A549 (cell line): ENCODE data around the gene PTPRE. TPM values are rescaled to one million over a fixed set of nuclear protein-coding genes. Genes with fewer than 3 reads are reported as not detected.
A peak's percentile ranks its signal among the peaks of the same experiment; 100 is the strongest.

ENCODE experiments used
- ATAC-seq, 2 experiments: fragments of 200-7000 bp in 1 of 2; fragments of >200 bp in 1 of 2; cut with Nextera tagmentation in 1 of 2; cut with Tn5 transposase in 1 of 2; 3 replicates each; pipeline versions ENCODE4 v1.8.0 to v1.9.1; 2018 to 2020; ENCODE audit warnings: mild to moderate bottlenecking in 1 of 2, moderate library complexity in 1 of 2
- CTCF ChIA-PET: fragments of 300-600 bp; sonication (Branson Sonifier 250); formaldehyde crosslinking; extraction: SDS; loops from one replicate; lab custom pipeline; 2021; ENCODE audit warnings: antibody characterized with exemption, inconsistent platforms; lab: Yijun Ruan, JAX
- POLR2A ChIA-PET: fragments of 350-600 bp; formaldehyde crosslinking; extraction: SDS; loops from one replicate; lab custom pipeline; 2021; ENCODE audit warnings: antibody characterized with exemption, inconsistent platforms; lab: Yijun Ruan, JAX
- DNase-seq, 2 experiments: peaks; one replicate each; pipeline versions ENCODE4 v3.0.0 to v3.0.0-alpha.2; 2011 to 2016; ENCODE audit warnings: low read depth in 1 of 2, low spot score in 1 of 2
- FAIRE-seq: peaks from 2 replicates; lab custom pipeline; 2011; peaks lifted over from hg19 to GRCh38; lab: Jason Lieb, UNC
- H3K27ac ChIP-seq, 2 experiments: fragments of >200 bp; sonication (Bioruptor Twin); formaldehyde crosslinking; 3 replicates each; pipeline ENCODE4 v1.5.1; 2016 to 2017
- H3K4me1 ChIP-seq: fragments of >200 bp; sonication (Bioruptor Twin); formaldehyde crosslinking; 3 replicates; pipeline ENCODE4 v1.6.1; 2016
- H3K4me2 ChIP-seq: fragments of >200 bp; sonication (Bioruptor Twin); formaldehyde crosslinking; 3 replicates; pipeline ENCODE4 v1.6.1; 2016
- H3K4me3 ChIP-seq: fragments of >200 bp; sonication (Bioruptor Twin); formaldehyde crosslinking; 3 replicates; pipeline ENCODE4 v1.5.1; 2016
- H3K9me3 ChIP-seq: fragments of >200 bp; sonication (Bioruptor Twin); formaldehyde crosslinking; 3 replicates; pipeline ENCODE4 v1.6.1; 2016
- CEBPB ChIP-seq, 2 experiments: fragments of >200 bp in 1 of 2; sonication (Bioruptor Twin) in 1 of 2; formaldehyde crosslinking in 1 of 2; IDR thresholded peaks; 2 replicates each; pipeline ENCODE4 v1.6.1; 2012 to 2016
- CHD4 ChIP-seq: fragments of 200-600 bp; sonication (generic); IDR thresholded peaks from 2 replicates; pipeline ENCODE4 v1.6.1; 2016; ENCODE audit warnings: antibody characterized with exemption, mild to moderate bottlenecking, borderline replicate concordance
- CTCF ChIP-seq: fragments of >200 bp; sonication (Bioruptor Twin); formaldehyde crosslinking; IDR thresholded peaks from 3 replicates; pipeline ENCODE4 v1.5.1; 2016
- EHF ChIP-seq: fragments of 250-450 bp; sonication (Bioruptor Pico); IDR thresholded peaks from 2 replicates; pipeline ENCODE4 v1.5.0; 2020; ENCODE audit warnings: mild to moderate bottlenecking
- ESRRA ChIP-seq: fragments of 150-350 bp; IDR thresholded peaks from 2 replicates; pipeline ENCODE4 v1.6.1; 2014; ENCODE audit warnings: mild to moderate bottlenecking, low read length, borderline replicate concordance
- FOSL2 ChIP-seq, 2 experiments: fragments of 450-650 bp in 1 of 2; fragments of >200 bp in 1 of 2; sonication (Bioruptor Twin) in 1 of 2; formaldehyde crosslinking; IDR thresholded peaks; 2 replicates each; pipeline versions ENCODE4 v1.5.0 to v1.6.1; 2016 to 2020; ENCODE audit warnings: mild to moderate bottlenecking in 1 of 2, moderate library complexity in 1 of 2
- FOXS1 ChIP-seq: fragments of 250-450 bp; sonication (Bioruptor Pico); IDR thresholded peaks from 2 replicates; pipeline ENCODE4 v1.5.0; 2020; ENCODE audit warnings: mild to moderate bottlenecking, moderate library complexity
- HES2 ChIP-seq: fragments of >200 bp; sonication (Bioruptor Twin); formaldehyde crosslinking; IDR thresholded peaks from 2 replicates; pipeline ENCODE4 v1.6.1; 2016
- JUNB ChIP-seq: fragments of >200 bp; sonication (Bioruptor Twin); formaldehyde crosslinking; IDR thresholded peaks from 2 replicates; pipeline ENCODE4 v1.6.1; 2016
- KDM1A ChIP-seq: fragments of 200-600 bp; sonication (generic); IDR thresholded peaks from 2 replicates; pipeline ENCODE4 v1.6.1; 2016; ENCODE audit warnings: low read depth, mild to moderate bottlenecking
- MAZ ChIP-seq: fragments of 150-350 bp; IDR thresholded peaks from 2 replicates; pipeline ENCODE4 v1.6.1; 2014; ENCODE audit warnings: antibody characterized with exemption, low read depth, low read length, borderline replicate concordance
- NFE2L2 ChIP-seq: fragments of 150-350 bp; conservative IDR thresholded peaks from 2 replicates; pipeline ENCODE4 v1.6.1; 2014; ENCODE audit warnings: low read length
- NPAS2 ChIP-seq: fragments of 250-450 bp; sonication (Bioruptor Pico); IDR thresholded peaks from 2 replicates; pipeline ENCODE4 v1.8.0; 2022; ENCODE audit warnings: mild to moderate bottlenecking, moderate library complexity, borderline replicate concordance
- NR3C1 ChIP-seq: fragments of >200 bp; sonication (Bioruptor Twin); formaldehyde crosslinking; IDR thresholded peaks from 3 replicates; pipeline ENCODE4 v1.6.1; 2017
- PHF8 ChIP-seq: fragments of 200-600 bp; sonication (generic); IDR thresholded peaks from 2 replicates; pipeline ENCODE4 v1.6.1; 2016; ENCODE audit warnings: low read depth, mild to moderate bottlenecking, antibody characterized with exemption, moderate library complexity, borderline replicate concordance
- POLR2A ChIP-seq: IDR thresholded peaks from 2 replicates; pipeline ENCODE4 v1.6.1; 2012; ENCODE audit warnings: mild to moderate bottlenecking, low read length
- RAD21 ChIP-seq, 2 experiments: fragments of >200 bp in 1 of 2; sonication (Bioruptor Twin) in 1 of 2; formaldehyde crosslinking in 1 of 2; IDR thresholded peaks in 1 of 2; conservative IDR thresholded peaks in 1 of 2; 2 replicates in 1 of 2; 3 replicates in 1 of 2; pipeline ENCODE4 v1.6.1; 2012 to 2018; ENCODE audit warnings: inconsistent platforms in 1 of 2
- RARB ChIP-seq: fragments of 250-450 bp; sonication (Bioruptor Pico); IDR thresholded peaks from 2 replicates; pipeline ENCODE4 v1.8.0; 2021; ENCODE audit warnings: mild to moderate bottlenecking, moderate library complexity
- RNF2 ChIP-seq: fragments of 200-600 bp; sonication (generic); IDR thresholded peaks from 2 replicates; pipeline ENCODE4 v1.6.1; 2016; ENCODE audit warnings: low read depth, mild to moderate bottlenecking, antibody characterized with exemption, moderate library complexity, borderline replicate concordance
- TP53 ChIP-seq: fragments of 250-450 bp; sonication (Bioruptor Pico); IDR thresholded peaks from 2 replicates; pipeline ENCODE4 v1.5.0; 2021; ENCODE audit warnings: mild to moderate bottlenecking, moderate library complexity
- ZFP36 ChIP-seq: fragments of 450-650 bp; IDR thresholded peaks from 2 replicates; pipeline ENCODE4 v1.6.1; 2014; ENCODE audit warnings: borderline replicate concordance; ENCODE audit not compliant: partially characterized antibody
- ZNF302 ChIP-seq: fragments of 250-450 bp; sonication (Bioruptor Pico); IDR thresholded peaks from 2 replicates; pipeline ENCODE4 v1.9.0; 2021; ENCODE audit warnings: inconsistent platforms, mild to moderate bottlenecking, moderate library complexity
- ZSCAN20 ChIP-seq: fragments of 250-450 bp; sonication (Bioruptor Pico); IDR thresholded peaks from 2 replicates; pipeline ENCODE4 v1.8.0; 2022; ENCODE audit warnings: mild to moderate bottlenecking, moderate library complexity
- WGBS: methylation state at CpG from one replicate; pipeline ENCODE4 v1.1.6; 2017; ENCODE audit errors: missing lambda C conversion rate; 5-methylcytosine and 5-hydroxymethylcytosine counted together
- polyA plus RNA-seq, 4 experiments: library from polyadenylated mRNA; depleted of rRNA in 3 of 4; stranded (reverse); fragments of >200 nt; fragmentation: RNase III in 1 of 4; extraction: RNeasy Plus Mini Kit Qiagen cat#74134 plus additional on column Dnase treatment in 1 of 4; gene quantifications; 2 replicates in 3 of 4; 3 replicates in 1 of 4; pipeline ENCODE4 v1.2.3, GENCODE V29; 2011 to 2017
- TF ChIP-seq, protein P1 (sequence below): fragments of 250-450 bp; sonication (Bioruptor Pico); IDR thresholded peaks from 2 replicates; pipeline ENCODE4 v1.5.0; 2021; ENCODE audit warnings: mild to moderate bottlenecking, moderate library complexity, borderline replicate concordance
- TF ChIP-seq, protein P2 (sequence below): fragments of 200-600 bp; sonication (generic); IDR thresholded peaks from 2 replicates; pipeline ENCODE4 v1.6.1; 2016; ENCODE audit warnings: antibody characterized with exemption, mild to moderate bottlenecking, moderate library complexity

Gene PTPRE
- polyA plus RNA-seq, 2 of the 4 experiments (the other 2 are of a cell fraction) = 0.31 to 1.5 TPM

- Histone ChIP-seq H3K9me3 (no peaks in the 10 kb centered on the region), H3K4me1 (no peaks in the 10 kb centered on the region), H3K27ac (no peak overlapping the region), H3K4me3 (no peak overlapping the region), H3K4me2 (no peak overlapping the region)
- DNase-seq = no peak
- ChIA-PET CTCF (interaction anchor here (0.7 to 1.3 kb wide), 4 partner anchors 14 to 109 kb away, joined by 3 to 7 read pairs (median 4); no protein-coding TSS in a partner anchor), POLR2A (no interaction called here)
- 91% methylated on average over 19 of the region's 19 CpGs for WGBS
- peak in 1 of 2 experiments; percentile 18; a peak in 1 of 6 replicates for ATAC-seq
- no peak for TF ChIP-seq NR3C1
- no peak for TF ChIP-seq ZSCAN20 (CRISPR knock-in tag)
- TF ChIP-seq KDM1A = no peak
- TF ChIP-seq NPAS2 (CRISPR knock-in tag) = no peak
- no peak for TF ChIP-seq ZNF302 (CRISPR knock-in tag)
- no peak for FAIRE-seq
Measured at GRCh38 chr10:128102480-128103228, 195.8 kb downstream of the PTPRE start.

GRCh38 chr10:128103229-128103714 is 196.4 kb downstream of the PTPRE start:
- FAIRE-seq = no peak
- H3K9me3 ChIP-seq = no peaks in the 10 kb centered on the region
- CTCF ChIA-PET = interaction anchor here (0.7 to 1.3 kb wide), 5 partner anchors 13 to 109 kb away, joined by 3 to 7 read pairs (median 3); no protein-coding TSS in a partner anchor
- 92% methylated on average over 8 of the region's 8 CpGs for WGBS
- POLR2A ChIA-PET = no interaction called here
- no peak for TF ChIP-seq CTCF
- no peak for TF ChIP-seq JUNB
- no peak for TF ChIP-seq RNF2
- TF ChIP-seq ESRRA = no peak
- TF ChIP-seq ZFP36 = no peak
- no peak for TF ChIP-seq POLR2A
- TF ChIP-seq HES2 = no peak
- no peak for TF ChIP-seq PHF8
- no peak for TF ChIP-seq RAD21 (conservative IDR thresholded peaks at IDR 0.05 in 1 of 2, IDR thresholded peaks at IDR 0.05 in 1 of 2)
- no peak for TF ChIP-seq NFE2L2
- TF ChIP-seq CHD4 = no peak
- no peak for TF ChIP-seq RARB
- TF ChIP-seq KDM1A = no peak
- TF ChIP-seq ZNF302 (CRISPR knock-in tag) = no peak
- no peak for ATAC-seq
- no peaks in the 10 kb centered on the region for H3K4me1 ChIP-seq
- H3K4me3 ChIP-seq = no peak overlapping the region
- no peak overlapping the region for H3K27ac ChIP-seq
- no peak for DNase-seq
- no peak overlapping the region for H3K4me2 ChIP-seq

DNA sequence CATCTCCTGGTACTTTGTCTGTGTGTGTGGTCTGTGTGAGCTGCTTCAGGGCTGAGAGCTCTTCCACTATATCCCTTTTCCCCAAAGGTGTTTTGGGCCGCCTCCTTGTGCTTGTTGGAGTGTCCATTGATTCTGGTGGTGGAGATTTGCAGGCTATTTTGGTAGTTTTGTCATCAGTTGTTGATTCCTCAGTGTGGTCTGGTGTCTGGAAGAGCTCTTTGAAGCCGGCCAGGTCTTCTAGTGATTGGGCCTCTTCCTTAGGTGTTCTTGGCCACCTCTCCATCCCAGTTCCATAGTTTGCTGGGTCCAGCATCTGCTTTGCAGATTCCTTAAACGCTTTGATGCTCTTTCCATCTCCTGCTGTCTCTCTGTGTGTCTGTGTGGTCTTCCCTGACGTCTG is 198.5 kb downstream of the PTPRE start:
- CTCF ChIA-PET = interaction anchor here (0.8 to 1.1 kb wide), 4 partner anchors 8 to 198 kb away, joined by 3 to 7 read pairs (median 4); partner anchors contain the start of gene PTPRE
- POLR2A ChIA-PET = interaction anchor here (0.5 kb wide), 1 partner anchor 135 kb away, joined by 4 read pairs; no protein-coding TSS in a partner anchor
- FAIRE-seq (no peak), DNase-seq (no peak), ATAC-seq (no peak)
- no peaks in the 10 kb centered on the region for H3K9me3 ChIP-seq
- H3K4me3 ChIP-seq = no peak overlapping the region
- WGBS = 96% methylated on average over 4 of the region's 4 CpGs
- no peak overlapping the region for H3K27ac ChIP-seq
- no peaks in the 10 kb centered on the region for H3K4me1 ChIP-seq
- H3K4me2 ChIP-seq = no peak overlapping the region
- no peak for TF ChIP-seq FOXS1 (CRISPR knock-in tag)
- TF ChIP-seq CHD4 = no peak
- no peak for TF ChIP-seq FOSL2 (IDR thresholded peaks at IDR 0.05)
- TF ChIP-seq FOSL2 (CRISPR knock-in tag; IDR thresholded peaks at IDR 0.05) = no peak
- TF ChIP-seq CEBPB (IDR thresholded peaks at IDR 0.05) = no peak
- TF ChIP-seq, protein P1, sequence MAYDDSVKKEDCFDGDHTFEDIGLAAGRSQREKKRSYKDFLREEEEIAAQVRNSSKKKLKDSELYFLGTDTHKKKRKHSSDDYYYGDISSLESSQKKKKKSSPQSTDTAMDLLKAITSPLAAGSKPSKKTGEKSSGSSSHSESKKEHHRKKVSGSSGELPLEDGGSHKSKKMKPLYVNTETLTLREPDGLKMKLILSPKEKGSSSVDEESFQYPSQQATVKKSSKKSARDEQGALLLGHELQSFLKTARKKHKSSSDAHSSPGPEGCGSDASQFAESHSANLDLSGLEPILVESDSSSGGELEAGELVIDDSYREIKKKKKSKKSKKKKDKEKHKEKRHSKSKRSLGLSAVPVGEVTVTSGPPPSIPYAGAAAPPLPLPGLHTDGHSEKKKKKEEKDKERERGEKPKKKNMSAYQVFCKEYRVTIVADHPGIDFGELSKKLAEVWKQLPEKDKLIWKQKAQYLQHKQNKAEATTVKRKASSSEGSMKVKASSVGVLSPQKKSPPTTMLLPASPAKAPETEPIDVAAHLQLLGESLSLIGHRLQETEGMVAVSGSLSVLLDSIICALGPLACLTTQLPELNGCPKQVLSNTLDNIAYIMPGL = no peak
- TF ChIP-seq, protein P2, sequence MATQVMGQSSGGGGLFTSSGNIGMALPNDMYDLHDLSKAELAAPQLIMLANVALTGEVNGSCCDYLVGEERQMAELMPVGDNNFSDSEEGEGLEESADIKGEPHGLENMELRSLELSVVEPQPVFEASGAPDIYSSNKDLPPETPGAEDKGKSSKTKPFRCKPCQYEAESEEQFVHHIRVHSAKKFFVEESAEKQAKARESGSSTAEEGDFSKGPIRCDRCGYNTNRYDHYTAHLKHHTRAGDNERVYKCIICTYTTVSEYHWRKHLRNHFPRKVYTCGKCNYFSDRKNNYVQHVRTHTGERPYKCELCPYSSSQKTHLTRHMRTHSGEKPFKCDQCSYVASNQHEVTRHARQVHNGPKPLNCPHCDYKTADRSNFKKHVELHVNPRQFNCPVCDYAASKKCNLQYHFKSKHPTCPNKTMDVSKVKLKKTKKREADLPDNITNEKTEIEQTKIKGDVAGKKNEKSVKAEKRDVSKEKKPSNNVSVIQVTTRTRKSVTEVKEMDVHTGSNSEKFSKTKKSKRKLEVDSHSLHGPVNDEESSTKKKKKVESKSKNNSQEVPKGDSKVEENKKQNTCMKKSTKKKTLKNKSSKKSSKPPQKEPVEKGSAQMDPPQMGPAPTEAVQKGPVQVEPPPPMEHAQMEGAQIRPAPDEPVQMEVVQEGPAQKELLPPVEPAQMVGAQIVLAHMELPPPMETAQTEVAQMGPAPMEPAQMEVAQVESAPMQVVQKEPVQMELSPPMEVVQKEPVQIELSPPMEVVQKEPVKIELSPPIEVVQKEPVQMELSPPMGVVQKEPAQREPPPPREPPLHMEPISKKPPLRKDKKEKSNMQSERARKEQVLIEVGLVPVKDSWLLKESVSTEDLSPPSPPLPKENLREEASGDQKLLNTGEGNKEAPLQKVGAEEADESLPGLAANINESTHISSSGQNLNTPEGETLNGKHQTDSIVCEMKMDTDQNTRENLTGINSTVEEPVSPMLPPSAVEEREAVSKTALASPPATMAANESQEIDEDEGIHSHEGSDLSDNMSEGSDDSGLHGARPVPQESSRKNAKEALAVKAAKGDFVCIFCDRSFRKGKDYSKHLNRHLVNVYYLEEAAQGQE = no peak
- TF ChIP-seq ZFP36 = no peak
- TF ChIP-seq EHF = no peak
- no peak for TF ChIP-seq TP53
- no peak for TF ChIP-seq MAZ
